RWPE1 (cell line): ENCODE measurements around the gene CRYL1.

ENCODE experiments used
- CTCF ChIA-PET: fragments of 350-600 bp; sonication (Branson Sonifier 250); formaldehyde crosslinking; extraction: SDS; loops from one replicate; lab custom pipeline; 2021; lab: Yijun Ruan, JAX
- POLR2A ChIA-PET: fragments of 400-600 bp; formaldehyde crosslinking; extraction: SDS; loops from one replicate; lab custom pipeline; 2020; ENCODE audit warnings: antibody characterized with exemption; ENCODE audit not compliant: low non-redundant PET; lab: Yijun Ruan, JAX
- DNase-seq: peaks from one replicate; pipeline ENCODE4 v3.0.0; 2012; ENCODE audit warnings: low spot score
- H3K27ac ChIP-seq: fragments of 450-650 bp; 2 replicates; pipeline ENCODE4 v1.5.1; 2017
- CTCF ChIP-seq: fragments of 450-650 bp; conservative IDR thresholded peaks from 2 replicates; pipeline ENCODE4 v1.5.1; 2017; ENCODE audit warnings: low read depth, mild to moderate bottlenecking

The CRYL1 gene

DNA sequence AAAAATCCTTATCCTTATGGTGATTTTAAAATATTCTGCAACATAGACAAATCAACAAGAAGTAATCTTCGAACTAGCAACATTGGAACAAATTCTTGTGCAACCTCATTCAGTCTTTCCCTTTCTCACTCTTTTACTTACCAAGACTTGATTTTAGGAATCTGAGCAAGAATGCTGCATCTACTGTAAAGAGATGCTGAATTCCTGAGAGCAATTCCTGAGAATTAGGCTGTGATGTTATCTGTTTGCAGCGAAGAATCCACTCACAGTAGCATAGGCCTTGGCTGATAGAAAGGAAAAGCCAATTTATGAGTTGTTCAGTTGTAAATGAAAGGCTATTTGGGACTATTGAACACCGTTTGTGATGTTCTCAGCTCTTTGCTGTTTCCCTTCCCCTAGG lies 144.3 kb downstream of the CRYL1 start:
- no peak for TF ChIP-seq CTCF
- ChIA-PET CTCF (no interaction called here), POLR2A (no interaction called here)
- no peak for DNase-seq
- no peak overlapping the region for H3K27ac ChIP-seq

GRCh38 chr13:20378721-20379120 lies 146.9 kb downstream of the CRYL1 start:
- ChIA-PET CTCF (interaction anchor here (0.6 to 0.8 kb wide), 2 partner anchors 23 to 251 kb away, joined by 3 to 4 read pairs; no protein-coding TSS in a partner anchor), POLR2A (no interaction called here)
- TF ChIP-seq CTCF = no peak
- DNase-seq = no peak
- peak overlapping the region; percentile 67 for H3K27ac ChIP-seq

DNA sequence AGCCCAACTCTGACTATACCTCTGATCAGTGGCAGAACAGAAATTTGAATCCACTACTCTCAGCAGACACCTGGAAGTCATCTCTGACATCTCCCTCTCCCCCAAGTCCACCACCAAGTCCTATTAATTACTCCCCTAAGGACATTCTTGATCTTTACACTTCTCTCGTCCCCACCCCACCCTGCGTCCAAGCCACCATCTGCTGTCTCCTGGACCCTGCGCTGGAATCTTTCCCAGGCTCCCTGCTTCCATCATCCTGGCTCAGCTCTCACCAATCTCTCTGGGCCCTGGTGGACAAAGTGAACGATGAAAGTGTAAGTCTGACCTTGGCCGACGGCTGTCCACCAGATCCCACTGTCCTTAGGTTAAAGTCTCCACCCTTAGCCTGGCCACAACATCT lies 147.9 kb downstream of the CRYL1 start:
- ChIA-PET POLR2A (no interaction called here), CTCF (interaction anchor here (0.5 to 0.6 kb wide), 2 partner anchors 24 to 27 kb away, joined by 3 to 5 read pairs; no protein-coding TSS in a partner anchor)
- peak overlapping the region; percentile 67; the same call in 1 of the 2 replicates for H3K27ac ChIP-seq
- no peak for DNase-seq
- TF ChIP-seq CTCF = no peak

GRCh38 chr13:20375871-20376270 lies 149.8 kb downstream of the CRYL1 start:
- ChIA-PET CTCF (no interaction called here), POLR2A (no interaction called here)
- DNase-seq = no peak
- H3K27ac ChIP-seq = no peak overlapping the region
- no peak for TF ChIP-seq CTCF

GRCh38 chr13:20373861-20374260 lies 151.8 kb downstream of the CRYL1 start:
- POLR2A ChIA-PET = no interaction called here
- no peak for DNase-seq
- CTCF ChIA-PET = interaction anchor here (0.6 to 0.8 kb wide), 2 partner anchors 34 to 69 kb away, joined by 3 read pairs; no protein-coding TSS in a partner anchor
- TF ChIP-seq CTCF = no peak
- H3K27ac ChIP-seq = no peak overlapping the region

DNA sequence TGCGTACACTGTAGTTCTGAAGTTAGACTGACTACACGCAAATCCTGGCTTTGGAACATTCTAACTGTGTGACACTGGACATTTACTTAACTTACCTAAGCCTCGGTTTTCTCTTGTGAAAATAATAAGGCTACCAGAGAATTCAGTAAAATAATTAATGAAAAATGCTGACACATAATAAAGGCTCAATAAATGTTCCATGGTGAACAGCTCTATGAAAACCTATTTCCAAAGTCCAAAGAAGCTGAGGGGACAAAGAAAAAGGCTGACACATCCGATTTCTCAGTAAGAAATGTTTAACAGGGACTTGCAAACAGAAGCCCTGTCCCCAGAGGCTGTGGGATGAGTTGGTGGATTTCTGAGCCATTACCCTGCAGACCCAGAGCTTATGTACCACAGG lies 153.8 kb downstream of the CRYL1 start:
- H3K27ac ChIP-seq = no peak overlapping the region
- no peak for TF ChIP-seq CTCF
- POLR2A ChIA-PET = no interaction called here
- CTCF ChIA-PET = no interaction called here
- no peak for DNase-seq
